GM19193 (cell line): ENCODE data around the gene MCOLN1.
A peak's percentile ranks its signal among the peaks of the same experiment; 100 is the strongest.

Experiments
- POLR2A ChIP-seq: IDR thresholded peaks from 4 replicates; pipeline ENCODE4 v1.6.1; 2011; ENCODE audit not compliant: insufficient read depth, insufficient read length; ENCODE audit errors: extremely low read depth

The MCOLN1 gene

GRCh38 chr19:7522072-7522922 lies at the start of gene MCOLN1:
TSS of gene MCOLN1 (plus strand) at chr19:7522624. CDS start at chr19:7522751, 127 bp downstream.
- peak; percentile 67 for TF ChIP-seq POLR2A

GRCh38 chr19:7475665-7476064 lies 46.8 kb upstream of the MCOLN1 start:
- no peak for TF ChIP-seq POLR2A

- no peak for TF ChIP-seq POLR2A
Measured at GRCh38 chr19:7476241-7476640, 46.2 kb upstream of the MCOLN1 start.

- TF ChIP-seq POLR2A = no peak
Measured at GRCh38 chr19:7476777-7477494, 45.5 kb upstream of the MCOLN1 start.

- TF ChIP-seq POLR2A = no peak
Measured at GRCh38 chr19:7477758-7478157, 44.7 kb upstream of the MCOLN1 start.

GRCh38 chr19:7478173-7478842 lies 44.1 kb upstream of the MCOLN1 start:
- TF ChIP-seq POLR2A = no peak

- no peak for TF ChIP-seq POLR2A
Measured at GRCh38 chr19:7478843-7479227, 43.6 kb upstream of the MCOLN1 start.

GRCh38 chr19:7480222-7480969 lies 42.0 kb upstream of the MCOLN1 start:
- no peak for TF ChIP-seq POLR2A

GRCh38 chr19:7480970-7481255 lies 41.5 kb upstream of the MCOLN1 start:
- TF ChIP-seq POLR2A = no peak

GRCh38 chr19:7482584-7483439 lies 39.6 kb upstream of the MCOLN1 start:
- no peak for TF ChIP-seq POLR2A

- TF ChIP-seq POLR2A = no peak
Measured at GRCh38 chr19:7483720-7484201, 38.7 kb upstream of the MCOLN1 start.

- TF ChIP-seq POLR2A = no peak
Measured at GRCh38 chr19:7486923-7487322, 35.5 kb upstream of the MCOLN1 start.

GRCh38 chr19:7488736-7489353 lies 33.6 kb upstream of the MCOLN1 start, which contains the start of gene PEX11G:
TSS of gene PEX11G (minus strand) at chr19:7489035. CDS start at chr19:7489010, 25 bp downstream.
- peak; percentile 70 for TF ChIP-seq POLR2A
